ENCODE results near the gene BIRC2. TPM values are rescaled to one million over a fixed set of nuclear protein-coding genes. Genes with fewer than 3 reads are reported as not detected.
A peak's percentile ranks its signal among the peaks of the same experiment; 100 is the strongest.

BIRC2 gene
- total RNA-seq, 2 experiments from 2014 or later, result 30.7 to 30.9 TPM

GRCh38 chr11:102385085-102386007 is 38.3 kb downstream of the BIRC2 start:
- H3K27me3 Mint-ChIP-seq, result no peaks in the 10 kb centered on the region
- no peak for ATAC-seq
- H3K9me3 Mint-ChIP-seq (ENCODE audit: low read depth), result no peaks in the 10 kb centered on the region
- DNase-seq, result no peak
- H3K36me3 Mint-ChIP-seq, result peaks cover 35% of the 10 kb centered on the region
- H3K27ac Mint-ChIP-seq, result no peak overlapping the region
- H3K4me3 Mint-ChIP-seq, result no peak overlapping the region
- CTCF ChIA-PET, result interaction anchor here (0.7 to 1.4 kb wide), 2 partner anchors 17 to 90 kb away, joined by 3 to 4 read pairs; no protein-coding TSS in a partner anchor
- H3K4me1 Mint-ChIP-seq, result peaks cover 9% of the 10 kb centered on the region

DNA sequence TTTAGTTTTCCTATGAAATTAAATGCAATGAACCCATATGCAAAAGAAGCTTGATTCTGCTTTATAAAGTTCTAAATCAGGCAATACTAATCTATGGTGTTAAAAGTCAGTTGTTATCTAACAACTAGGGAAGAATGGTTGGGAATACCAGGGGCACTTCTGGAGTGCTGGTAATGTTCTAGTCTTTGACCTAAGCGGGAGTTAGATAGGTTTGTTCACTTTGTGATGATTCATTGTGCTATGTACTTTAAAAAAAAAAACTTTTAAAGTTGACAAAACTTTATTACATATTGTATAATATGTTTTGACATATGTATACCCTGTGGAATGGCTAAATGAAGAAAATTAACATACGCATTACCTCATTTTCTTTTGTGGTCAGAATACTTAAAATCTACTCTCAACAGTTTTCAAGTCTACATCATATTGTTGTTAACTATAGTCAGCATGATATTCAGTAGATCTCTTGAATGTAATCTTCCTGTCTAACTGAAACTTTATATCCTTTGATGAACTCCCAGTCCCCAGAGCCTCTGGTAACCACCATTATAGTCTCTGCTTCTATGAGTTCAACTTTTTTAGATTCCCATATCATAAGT is 39.2 kb downstream of the BIRC2 start:
- Mint-ChIP-seq H3K27me3 (no peaks in the 10 kb centered on the region), H3K4me1 (peaks cover 13% of the 10 kb centered on the region), H3K36me3 (peaks cover 33% of the 10 kb centered on the region), H3K4me3 (no peak overlapping the region), H3K27ac (no peak overlapping the region), H3K9me3 (ENCODE audit: low read depth) (no peaks in the 10 kb centered on the region)
- DNase-seq, result no peak
- CTCF ChIA-PET, result interaction anchor here (1.4 kb wide), 1 partner anchor 18 kb away, joined by 3 read pairs; no protein-coding TSS in a partner anchor
- no peak for ATAC-seq

GRCh38 chr11:102387043-102387781 is 40.2 kb downstream of the BIRC2 start:
- DNase-seq (no peak), ATAC-seq (no peak)
- Mint-ChIP-seq H3K27me3 (no peaks in the 10 kb centered on the region), H3K36me3 (peaks cover 29% of the 10 kb centered on the region), H3K4me1 (peaks cover 13% of the 10 kb centered on the region), H3K27ac (no peak overlapping the region), H3K4me3 (no peak overlapping the region), H3K9me3 (ENCODE audit: low read depth) (no peaks in the 10 kb centered on the region)
- CTCF ChIA-PET, result interaction anchor here (0.6 kb wide), 1 partner anchor 131 kb away, joined by 3 read pairs; no protein-coding TSS in a partner anchor

DNA sequence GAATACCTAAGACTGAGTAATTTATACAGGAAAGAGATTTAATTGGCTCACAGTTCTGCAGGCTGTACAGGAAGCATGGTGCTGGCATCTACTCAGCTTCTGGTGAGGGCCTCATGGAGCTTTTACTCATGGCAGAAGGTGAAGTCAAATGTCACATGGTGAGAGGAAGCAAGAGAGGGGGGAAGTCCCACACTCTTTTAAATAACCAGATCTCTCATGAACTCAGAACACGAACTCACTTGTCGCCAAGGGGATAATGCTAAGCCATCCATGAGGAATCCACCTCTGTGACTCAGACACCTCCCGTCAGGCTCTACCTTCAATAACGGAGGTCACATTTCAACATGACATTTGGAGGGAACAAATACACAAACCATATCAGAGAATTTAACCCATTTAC is 42.2 kb downstream of the BIRC2 start:
- H3K27ac Mint-ChIP-seq, result no peak overlapping the region
- H3K4me1 Mint-ChIP-seq, result peaks cover 15% of the 10 kb centered on the region
- ATAC-seq (no peak), DNase-seq (no peak)
- CTCF ChIA-PET, result interaction anchor here (2.2 to 6.1 kb wide), 15 partner anchors 10 to 277 kb away, joined by 6 to 76 read pairs (median 13); no protein-coding TSS in a partner anchor
- H3K36me3 Mint-ChIP-seq, result peaks cover 33% of the 10 kb centered on the region
- no peak overlapping the region for H3K4me3 Mint-ChIP-seq
- H3K9me3 Mint-ChIP-seq (ENCODE audit: low read depth), result no peaks in the 10 kb centered on the region
- H3K27me3 Mint-ChIP-seq, result no peaks in the 10 kb centered on the region

- ATAC-seq (peak; percentile 83), DNase-seq (peak; percentile 73)
- CTCF ChIA-PET, result interaction anchor here (0.6 to 6.1 kb wide), 44 partner anchors 10 to 520 kb away, joined by 3 to 76 read pairs (median 6); no protein-coding TSS in a partner anchor
- H3K36me3 Mint-ChIP-seq, result peaks cover 40% of the 10 kb centered on the region
- no peaks in the 10 kb centered on the region for H3K27me3 Mint-ChIP-seq
- H3K9me3 Mint-ChIP-seq (ENCODE audit: low read depth), result no peaks in the 10 kb centered on the region
- peak overlapping the region; percentile 48 for H3K27ac Mint-ChIP-seq
- no peak overlapping the region for H3K4me3 Mint-ChIP-seq
- peaks cover 16% of the 10 kb centered on the region for H3K4me1 Mint-ChIP-seq
Measured at GRCh38 chr11:102390667-102391465, 43.9 kb downstream of the BIRC2 start.

DNA sequence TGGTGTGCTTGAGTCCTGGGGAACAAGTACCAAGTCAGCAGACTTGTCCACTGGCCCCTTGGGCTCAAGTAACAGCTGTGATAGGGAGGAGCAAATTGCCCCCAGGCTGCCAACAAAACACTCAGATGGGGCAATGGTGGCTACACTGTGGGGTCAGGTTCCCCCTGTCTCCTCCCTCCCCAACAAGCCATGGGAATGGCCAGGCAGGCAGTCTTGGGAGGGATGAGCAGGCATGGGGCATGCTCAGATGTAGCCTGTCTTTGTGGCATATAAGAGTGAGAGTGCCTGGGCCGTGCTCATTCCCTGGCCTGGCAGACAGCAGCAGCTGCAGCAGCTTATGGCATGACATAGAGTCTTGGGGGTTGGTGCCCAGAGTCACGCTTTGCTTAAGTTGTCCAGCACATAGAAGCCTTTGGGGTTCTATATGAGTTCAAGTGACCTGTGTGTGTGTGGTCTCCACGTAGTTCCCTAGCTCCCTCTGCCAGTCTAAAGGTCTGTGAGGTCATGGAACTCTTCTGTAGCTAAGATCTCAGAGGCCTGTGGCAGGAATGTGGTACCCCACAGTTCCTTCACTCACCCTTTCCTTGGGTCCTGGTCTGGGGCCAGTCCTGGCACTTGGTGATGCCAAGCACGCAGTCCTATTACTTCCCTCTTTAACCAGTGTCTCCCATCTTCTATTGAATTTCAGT is 44.7 kb downstream of the BIRC2 start:
- Mint-ChIP-seq H3K27me3 (no peaks in the 10 kb centered on the region), H3K36me3 (peaks cover 39% of the 10 kb centered on the region), H3K4me1 (peaks cover 19% of the 10 kb centered on the region), H3K27ac (peak overlapping the region; percentile 36), H3K4me3 (no peak overlapping the region), H3K9me3 (ENCODE audit: low read depth) (no peaks in the 10 kb centered on the region)
- CTCF ChIA-PET, result interaction anchor here (0.6 to 6.1 kb wide), 22 partner anchors 12 to 222 kb away, joined by 3 to 76 read pairs (median 10); no protein-coding TSS in a partner anchor
- no peak for DNase-seq
- ATAC-seq, result no peak

- Mint-ChIP-seq H3K27ac (no peak overlapping the region), H3K36me3 (peaks cover 37% of the 10 kb centered on the region), H3K4me3 (no peak overlapping the region), H3K27me3 (no peaks in the 10 kb centered on the region), H3K9me3 (ENCODE audit: low read depth) (no peaks in the 10 kb centered on the region), H3K4me1 (peaks cover 23% of the 10 kb centered on the region)
- ATAC-seq (no peak), DNase-seq (no peak)
- CTCF ChIA-PET, result interaction anchor here (0.6 to 6.1 kb wide), 8 partner anchors 11 to 273 kb away, joined by 3 to 76 read pairs (median 6); no protein-coding TSS in a partner anchor
Measured at GRCh38 chr11:102393272-102393730, 46.3 kb downstream of the BIRC2 start.

DNA sequence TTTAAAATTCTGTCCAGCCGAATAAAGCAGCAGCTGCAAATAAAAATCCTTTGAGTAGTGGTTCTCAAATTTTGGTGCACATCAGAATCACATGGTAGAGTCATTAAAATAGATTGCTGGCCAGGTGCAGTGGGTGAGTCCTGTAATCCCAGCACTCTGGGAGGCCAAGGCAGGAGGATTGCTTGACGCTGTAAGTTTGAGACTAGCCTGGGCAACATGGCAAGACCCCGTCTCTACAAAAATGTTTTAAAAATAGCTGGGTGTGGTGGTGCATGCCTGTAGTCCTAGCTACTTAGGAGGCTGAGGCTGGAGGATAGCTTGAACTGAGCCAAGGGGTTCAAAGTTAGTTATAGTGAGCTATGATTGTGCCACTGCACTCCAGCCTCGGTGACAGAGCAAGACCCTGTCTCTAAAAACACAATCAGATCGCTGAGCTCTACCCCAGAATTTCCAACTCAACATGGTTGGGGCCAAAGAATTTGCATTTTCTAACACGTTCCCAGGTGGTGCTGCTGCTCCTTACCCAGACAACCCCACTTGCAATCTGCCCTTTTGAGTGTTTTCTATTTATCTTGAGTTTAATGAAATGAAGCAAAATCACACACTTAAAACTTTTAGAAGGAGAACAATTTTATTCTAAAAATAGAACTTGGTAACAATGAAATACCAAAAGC is 48.8 kb downstream of the BIRC2 start:
- CTCF ChIA-PET, result interaction anchor here (1.1 to 1.4 kb wide), 2 partner anchors 12 to 14 kb away, joined by 3 to 4 read pairs; no protein-coding TSS in a partner anchor

GRCh38 chr11:102396708-102397563 is 49.9 kb downstream of the BIRC2 start:
- Mint-ChIP-seq H3K27ac (peak overlapping the region; percentile 64), H3K4me3 (no peak overlapping the region), H3K9me3 (ENCODE audit: low read depth) (no peaks in the 10 kb centered on the region), H3K4me1 (peaks cover 23% of the 10 kb centered on the region), H3K36me3 (peaks cover 47% of the 10 kb centered on the region), H3K27me3 (no peaks in the 10 kb centered on the region)
- ATAC-seq (peak; percentile 44), DNase-seq (no peak)
- CTCF ChIA-PET, result interaction anchor here (0.6 to 1.7 kb wide), 2 partner anchors 16 to 99 kb away, joined by 3 to 7 read pairs; no protein-coding TSS in a partner anchor

More for the DNA sequence above, 48.8 kb downstream of the BIRC2 start:
- H3K4me1 Mint-ChIP-seq, result peaks cover 21% of the 10 kb centered on the region
- H3K36me3 Mint-ChIP-seq, result peaks cover 38% of the 10 kb centered on the region
- no peaks in the 10 kb centered on the region for H3K9me3 Mint-ChIP-seq (ENCODE audit: low read depth)
- DNase-seq, result no peak
- no peak for ATAC-seq
- no peaks in the 10 kb centered on the region for H3K27me3 Mint-ChIP-seq
- no peak overlapping the region for H3K27ac Mint-ChIP-seq
- no peak overlapping the region for H3K4me3 Mint-ChIP-seq

GRCh38 chr11:102398297-102398696 is 51.3 kb downstream of the BIRC2 start:
- H3K4me1 Mint-ChIP-seq, result peaks cover 36% of the 10 kb centered on the region
- DNase-seq (no peak), ATAC-seq (no peak)
- H3K9me3 Mint-ChIP-seq (ENCODE audit: low read depth), result no peaks in the 10 kb centered on the region
- peaks cover 47% of the 10 kb centered on the region for H3K36me3 Mint-ChIP-seq
- no peak overlapping the region for H3K4me3 Mint-ChIP-seq
- CTCF ChIA-PET, result interaction anchor here (0.7 to 11.2 kb wide), 5 partner anchors 7 to 268 kb away, joined by 3 to 76 read pairs (median 5); no protein-coding TSS in a partner anchor
- H3K27me3 Mint-ChIP-seq, result no peaks in the 10 kb centered on the region
- no peak overlapping the region for H3K27ac Mint-ChIP-seq

Measured in activated CD8-positive, alpha-beta memory T cell treated with anti-CD3 and anti-CD28 coated beads, Interleukin-2, amount 10 ng/mL, durations not matched to agents 7 days and 5 days (primary cell).